HG03103 (cell line): ENCODE measurements around the gene KRTAP10-1.
"Not testable (repeated sequence)": the region's sequence is repeated elsewhere in the genome, so short reads cannot be mapped to it uniquely, and the experiment has no call there.

Experiments
- ATAC-seq: cut with Tn5 transposase; IDR thresholded peaks from one replicate; pipeline ENCODE4 v1.9.1; 2021; ENCODE audit warnings: low read depth; ENCODE audit not compliant: unreplicated experiment

The KRTAP10-1 gene

GRCh38 chr21:44539991-44540666 is at the start of gene KRTAP10-1:
Gene KRTAP10-1 (minus strand): TSS chr21:44540195. CDS start chr21:44540150, 45 bp downstream.
- no peak for ATAC-seq

DNA sequence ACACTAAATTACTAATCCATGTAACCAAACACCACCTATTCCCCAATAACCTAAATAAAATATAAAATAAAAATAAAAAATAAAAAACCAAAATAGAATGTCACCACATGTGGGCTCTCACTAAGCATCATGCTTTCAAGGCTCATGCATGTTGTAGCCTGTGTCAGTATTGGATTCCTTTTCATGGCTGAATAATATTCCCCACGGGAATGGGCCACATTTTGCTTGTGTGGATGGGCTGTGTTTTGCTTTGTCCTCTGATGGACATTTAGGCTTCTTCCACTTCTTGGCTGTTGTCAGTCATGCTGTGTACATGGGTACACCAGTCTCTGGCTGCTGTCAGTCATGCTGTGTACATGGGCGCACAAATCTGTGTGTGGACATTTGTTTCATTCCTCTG is 49.1 kb upstream of the KRTAP10-1 start:
- no peak for ATAC-seq

DNA sequence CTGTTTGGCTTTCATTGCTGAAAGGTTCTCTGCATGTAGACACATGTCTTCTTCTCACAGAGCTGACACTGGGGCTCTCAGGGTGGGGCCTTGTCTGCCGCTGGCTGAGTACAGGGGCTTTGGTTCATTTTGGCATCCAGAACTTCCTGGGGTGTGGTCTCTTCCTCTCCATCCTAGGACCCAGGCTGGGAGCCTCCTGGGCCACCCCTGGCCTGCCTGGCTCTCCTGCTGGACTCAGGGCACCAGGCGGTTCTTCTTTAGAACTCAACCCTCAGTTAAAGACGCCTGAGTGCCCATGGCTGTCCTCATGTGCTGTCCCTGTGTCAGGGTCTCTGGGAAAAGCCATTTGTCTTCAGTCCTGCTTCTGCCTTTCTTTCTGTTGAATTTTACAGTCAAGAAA is 45.9 kb upstream of the KRTAP10-1 start:
- no peak for ATAC-seq

DNA sequence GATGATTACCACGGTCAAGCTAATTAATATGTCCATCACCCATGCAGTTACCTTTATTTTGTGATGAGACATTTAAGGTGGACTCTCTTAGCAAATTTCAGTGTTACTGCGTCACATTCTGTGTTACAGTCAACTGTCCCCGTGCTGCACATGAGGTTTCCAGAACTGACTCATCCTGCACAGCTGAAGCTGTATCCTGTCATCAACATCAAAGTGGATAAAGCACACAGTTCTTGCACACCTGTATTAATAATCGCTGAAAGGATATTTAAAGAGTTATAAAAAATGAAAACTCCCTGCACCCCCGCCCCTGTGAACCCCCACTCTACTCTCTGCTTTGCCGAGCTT is 43.8 kb upstream of the KRTAP10-1 start:
- no peak for ATAC-seq

DNA sequence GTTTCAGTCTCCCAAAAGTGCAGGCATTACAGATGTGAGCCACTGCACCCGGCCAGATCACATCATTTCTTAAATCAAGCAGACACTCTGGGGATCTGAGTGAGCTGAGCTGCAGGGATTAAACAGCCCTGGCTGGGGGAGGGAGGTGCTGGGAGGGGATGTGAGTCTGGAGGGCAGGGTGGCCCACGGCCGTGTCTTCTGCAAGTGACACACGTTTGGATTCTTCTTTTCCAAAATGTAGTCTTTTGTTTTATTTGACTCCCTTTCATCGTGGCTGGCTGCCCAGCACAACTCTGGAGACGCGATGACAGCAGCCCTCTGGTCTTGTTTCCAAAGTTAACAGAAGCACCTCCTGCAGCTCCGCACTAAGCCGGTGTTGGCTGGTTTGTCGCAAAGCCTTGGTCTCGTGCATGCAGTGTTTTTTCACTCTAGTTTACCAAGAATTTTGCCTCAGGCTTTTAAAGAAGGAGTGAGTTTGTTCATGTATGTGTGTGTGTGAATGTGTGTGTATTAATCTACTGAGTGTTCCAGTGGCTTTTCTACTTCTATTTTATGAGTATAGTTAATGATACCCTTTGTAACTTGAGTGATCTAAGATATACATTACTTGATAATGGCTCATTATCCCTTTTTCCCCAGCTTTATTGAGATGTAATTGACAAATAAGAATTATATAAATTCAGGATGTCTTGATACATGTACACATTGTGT is 43.2 kb upstream of the KRTAP10-1 start:
- no peak for ATAC-seq

DNA sequence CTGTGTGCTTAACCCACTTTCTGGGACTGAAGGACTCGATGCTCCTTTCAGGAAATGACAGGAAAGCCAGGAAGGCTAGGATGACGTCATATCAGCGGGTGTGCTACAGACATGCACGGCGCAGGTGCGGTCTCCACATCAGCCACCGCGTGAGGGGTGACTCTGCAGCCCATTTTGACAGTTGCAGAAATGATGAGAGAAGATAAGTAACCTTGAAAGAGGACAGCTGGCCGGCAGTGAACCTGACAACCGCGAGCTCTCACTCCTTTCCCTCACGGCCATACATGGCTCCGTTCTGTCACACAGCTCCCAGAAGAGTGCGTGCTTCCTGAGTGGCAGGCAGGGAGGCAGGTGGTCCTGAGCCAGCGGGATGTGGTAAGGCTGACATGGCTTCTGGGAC is 42.1 kb upstream of the KRTAP10-1 start:
- no peak for ATAC-seq

DNA sequence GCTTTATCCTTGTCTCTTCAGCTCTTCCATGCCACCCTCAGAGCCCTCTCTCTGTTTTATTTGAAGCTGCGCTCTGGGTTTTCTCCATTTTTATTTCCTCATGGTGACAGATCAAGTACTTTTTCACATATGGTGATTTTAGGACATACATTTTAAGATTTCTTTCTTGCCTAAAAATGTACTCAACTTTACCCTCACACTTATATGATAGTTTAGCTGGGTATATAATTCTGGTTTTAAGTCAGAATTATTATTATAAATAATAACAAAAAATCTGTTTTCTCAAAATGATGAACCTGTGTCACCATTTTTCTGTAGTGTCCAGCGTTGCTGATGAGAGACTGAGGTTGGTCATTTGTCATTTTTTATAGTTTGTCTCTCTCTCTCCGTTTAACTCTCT is 41.2 kb upstream of the KRTAP10-1 start:
- no peak for ATAC-seq

DNA sequence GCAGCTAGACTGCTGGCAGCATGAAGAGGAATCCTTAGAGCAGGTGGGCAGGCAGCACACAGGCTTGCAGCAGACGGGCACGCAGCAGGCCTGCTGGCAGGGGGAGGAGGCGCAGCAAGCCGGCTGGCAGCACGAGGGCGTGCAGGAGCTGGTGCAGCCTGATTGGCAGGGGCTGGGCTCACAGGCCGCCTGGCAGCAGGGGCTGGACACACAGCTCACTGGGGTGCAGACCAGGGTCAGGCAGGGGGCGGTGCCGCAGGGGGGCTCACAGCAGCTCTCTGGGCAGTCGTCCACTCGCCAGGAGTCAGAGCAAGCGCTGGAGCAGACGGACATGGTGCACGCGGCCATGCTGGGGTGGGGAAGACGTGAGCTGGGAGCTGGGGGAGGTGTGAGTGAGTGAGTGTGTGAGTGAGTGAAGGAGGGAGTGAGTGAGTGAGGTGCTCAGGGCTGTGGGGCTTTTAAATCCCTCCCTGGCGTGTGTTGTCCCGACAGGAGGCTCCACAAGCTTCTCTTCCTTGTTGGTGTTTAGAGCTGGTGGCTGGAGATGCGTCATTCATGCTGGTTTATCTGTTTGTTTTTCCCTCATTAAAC is 40.3 kb upstream of the KRTAP10-1 start, which contains the start of gene KRTAP10-5:
KRTAP10-5 (minus strand) TSS at position 374 of the 591 bp plus-strand sequence; CDS start at position 348, 26 bp downstream.
- ATAC-seq = not testable (repeated sequence)

DNA sequence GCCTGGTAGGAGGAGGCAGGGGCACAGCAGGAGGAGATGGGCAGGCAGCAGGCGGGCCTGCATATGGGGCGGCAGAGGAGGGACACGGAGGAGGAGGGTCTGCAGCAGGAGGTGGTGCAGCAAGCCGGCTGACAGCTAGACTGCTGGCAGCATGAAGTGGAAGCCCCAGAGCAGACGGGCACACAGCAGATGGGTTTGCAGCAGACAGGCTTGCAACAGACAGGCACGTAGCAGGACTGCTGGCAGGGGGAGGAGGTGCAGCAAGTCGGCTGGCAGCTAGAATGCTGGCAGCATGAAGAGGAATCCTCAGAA is 39.8 kb upstream of the KRTAP10-1 start:
- ATAC-seq = no peak

- ATAC-seq = no peak
Observed at GRCh38 chr21:44579056-44579832, 39.2 kb upstream of the KRTAP10-1 start.

- ATAC-seq = no peak
Observed at GRCh38 chr21:44578371-44579055, 38.5 kb upstream of the KRTAP10-1 start.

- no peak for ATAC-seq
Observed at GRCh38 chr21:44576025-44576420, 36.0 kb upstream of the KRTAP10-1 start.

- ATAC-seq = no peak
Observed at GRCh38 chr21:44575307-44576024, 35.5 kb upstream of the KRTAP10-1 start.

DNA sequence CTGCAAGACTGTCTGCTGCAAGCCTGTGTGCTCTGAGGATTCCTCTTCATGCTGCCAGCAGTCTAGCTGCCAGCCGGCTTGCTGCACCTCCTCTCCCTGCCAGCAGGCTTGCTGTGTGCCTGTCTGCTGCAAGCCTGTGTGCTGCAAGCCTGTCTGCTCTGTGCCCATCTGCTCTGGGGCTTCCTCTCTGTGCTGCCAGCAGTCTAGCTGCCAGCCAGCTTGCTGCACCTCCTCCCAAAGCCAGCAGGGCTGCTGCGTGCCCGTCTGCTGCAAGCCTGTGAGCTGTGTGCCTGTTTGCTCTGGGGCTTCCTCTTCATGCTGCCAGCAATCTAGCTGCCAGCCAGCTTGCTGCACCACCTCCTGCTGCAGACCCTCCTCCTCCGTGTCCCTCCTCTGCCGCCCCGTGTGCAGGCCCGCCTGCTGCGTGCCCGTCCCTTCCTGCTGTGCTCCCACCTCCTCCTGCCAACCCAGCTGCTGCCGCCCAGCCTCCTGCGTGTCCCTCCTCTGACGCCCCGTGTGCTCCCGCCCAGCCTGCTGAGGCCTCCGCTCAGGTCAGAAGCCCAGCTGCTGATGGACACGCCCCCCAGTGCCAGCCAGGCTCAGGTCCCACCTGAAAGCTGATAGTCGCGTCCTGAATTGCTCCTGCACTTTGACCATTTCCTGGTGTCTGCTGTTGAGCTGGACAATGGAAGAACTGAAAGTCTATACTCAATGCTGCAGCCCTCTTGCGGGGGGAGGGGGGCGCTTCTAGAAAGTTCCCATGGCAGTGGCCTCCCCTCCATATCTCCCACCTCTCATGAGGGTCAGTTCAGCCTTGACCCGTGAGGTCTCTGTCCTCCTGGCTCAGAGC is 34.7 kb upstream of the KRTAP10-1 start:
- no peak for ATAC-seq

GRCh38 chr21:44573630-44574456 is 33.8 kb upstream of the KRTAP10-1 start, which contains the start of gene KRTAP10-4:
Gene KRTAP10-4 (plus strand): TSS chr21:44573729. CDS start chr21:44573759, 30 bp downstream.
- not testable (repeated sequence) for ATAC-seq

DNA sequence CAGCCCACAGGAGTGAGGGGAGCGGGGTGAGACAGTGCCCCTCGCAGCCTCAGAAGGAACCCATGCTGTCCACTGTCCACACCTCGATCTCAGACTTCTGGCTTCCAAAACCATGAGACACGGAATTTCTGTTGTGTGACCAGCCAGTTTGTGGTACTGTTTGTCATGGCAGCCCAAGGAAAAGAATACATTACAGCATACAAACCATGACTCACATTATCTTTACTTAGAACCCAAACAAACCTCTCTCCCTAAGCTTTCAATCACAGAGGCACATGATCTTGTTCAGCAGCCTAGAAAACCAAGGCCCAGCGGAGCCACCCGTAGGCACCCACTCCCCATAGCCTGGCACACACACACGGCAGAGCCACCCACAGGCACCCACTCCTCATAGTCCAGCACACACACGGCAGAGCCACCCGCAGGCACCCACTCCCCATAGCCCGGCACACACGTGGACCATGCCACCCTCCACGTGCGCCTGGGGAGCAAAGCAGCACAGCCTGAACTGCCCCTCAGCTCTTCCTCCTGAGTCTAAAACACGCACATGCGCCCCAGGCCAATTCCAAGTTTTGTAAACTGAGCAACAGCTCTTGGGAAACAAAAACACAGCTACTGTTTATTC is 33.1 kb upstream of the KRTAP10-1 start:
- no peak for ATAC-seq
